22Rv1 (cell line): Measurements from ENCODE around the gene MAP2K6.

ENCODE experiments used
- ZFX ChIP-seq: fragments of 450-650 bp; IDR thresholded peaks from 2 replicates; pipeline ENCODE4 v1.6.1; 2017; ENCODE audit warnings: antibody characterized with exemption, borderline replicate concordance
- TF ChIP-seq, protein P1 (sequence below): fragments of 450-650 bp; IDR thresholded peaks from 2 replicates; pipeline ENCODE4 v1.5.1; 2017; ENCODE audit warnings: mild to moderate bottlenecking

DNA sequence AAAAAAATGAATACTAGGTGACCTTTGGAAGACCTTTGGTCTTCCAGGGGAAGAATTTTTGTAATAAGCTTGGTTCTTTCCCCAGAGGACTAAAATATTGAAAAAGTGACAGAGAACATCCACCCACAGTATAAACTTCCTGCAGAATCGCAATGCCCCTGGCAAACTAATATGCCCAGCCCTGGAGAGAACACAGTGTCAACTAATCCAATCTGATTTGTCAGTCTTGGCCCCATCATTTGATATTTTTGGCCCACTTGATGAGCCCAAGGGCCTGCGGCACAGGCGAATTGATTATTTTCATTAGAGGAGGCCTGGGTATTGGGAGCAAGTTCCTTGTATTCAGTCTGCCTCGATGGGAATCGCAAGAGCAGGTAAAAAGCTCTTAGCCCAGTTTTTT lies 98.4 kb downstream of the MAP2K6 start:
- TF ChIP-seq, protein P1, sequence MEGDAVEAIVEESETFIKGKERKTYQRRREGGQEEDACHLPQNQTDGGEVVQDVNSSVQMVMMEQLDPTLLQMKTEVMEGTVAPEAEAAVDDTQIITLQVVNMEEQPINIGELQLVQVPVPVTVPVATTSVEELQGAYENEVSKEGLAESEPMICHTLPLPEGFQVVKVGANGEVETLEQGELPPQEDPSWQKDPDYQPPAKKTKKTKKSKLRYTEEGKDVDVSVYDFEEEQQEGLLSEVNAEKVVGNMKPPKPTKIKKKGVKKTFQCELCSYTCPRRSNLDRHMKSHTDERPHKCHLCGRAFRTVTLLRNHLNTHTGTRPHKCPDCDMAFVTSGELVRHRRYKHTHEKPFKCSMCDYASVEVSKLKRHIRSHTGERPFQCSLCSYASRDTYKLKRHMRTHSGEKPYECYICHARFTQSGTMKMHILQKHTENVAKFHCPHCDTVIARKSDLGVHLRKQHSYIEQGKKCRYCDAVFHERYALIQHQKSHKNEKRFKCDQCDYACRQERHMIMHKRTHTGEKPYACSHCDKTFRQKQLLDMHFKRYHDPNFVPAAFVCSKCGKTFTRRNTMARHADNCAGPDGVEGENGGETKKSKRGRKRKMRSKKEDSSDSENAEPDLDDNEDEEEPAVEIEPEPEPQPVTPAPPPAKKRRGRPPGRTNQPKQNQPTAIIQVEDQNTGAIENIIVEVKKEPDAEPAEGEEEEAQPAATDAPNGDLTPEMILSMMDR, result no peak
- TF ChIP-seq ZFX, result no peak
